HG02759 (cell line): ENCODE data around the gene LETM1.

Source experiments
- ATAC-seq: cut with Tn5 transposase; IDR thresholded peaks from one replicate; pipeline ENCODE4 v1.9.1; 2021; ENCODE audit warnings: mild to moderate bottlenecking, moderate library complexity; ENCODE audit not compliant: unreplicated experiment

LETM1 gene

GRCh38 chr4:1830234-1830633 is 25.7 kb downstream of the LETM1 start:
- no peak for ATAC-seq

- ATAC-seq, result no peak
Observed at GRCh38 chr4:1826531-1827350, 29.2 kb downstream of the LETM1 start.

GRCh38 chr4:1825326-1825725 is 30.6 kb downstream of the LETM1 start:
- no peak for ATAC-seq

- no peak for ATAC-seq
Observed at GRCh38 chr4:1824746-1825145, 31.2 kb downstream of the LETM1 start.

- no peak for ATAC-seq
Observed at GRCh38 chr4:1823545-1823932, 32.4 kb downstream of the LETM1 start.

GRCh38 chr4:1822568-1823544 is 33.1 kb downstream of the LETM1 start:
- ATAC-seq, result no peak

- ATAC-seq, result no peak
Observed at GRCh38 chr4:1821679-1822567, 34.0 kb downstream of the LETM1 start.

- ATAC-seq, result no peak
Observed at GRCh38 chr4:1819816-1820215, 36.1 kb downstream of the LETM1 start.

- ATAC-seq, result no peak
Observed at GRCh38 chr4:1819284-1819683, 36.7 kb downstream of the LETM1 start.

GRCh38 chr4:1815997-1816860 is 39.7 kb downstream of the LETM1 start:
- ATAC-seq, result no peak

GRCh38 chr4:1815096-1815996 is 40.6 kb downstream of the LETM1 start:
- no peak for ATAC-seq

GRCh38 chr4:1814453-1814852 is 41.5 kb downstream of the LETM1 start:
- ATAC-seq, result no peak

GRCh38 chr4:1813915-1814314 is 42.0 kb downstream of the LETM1 start:
- no peak for ATAC-seq

- no peak for ATAC-seq
Observed at GRCh38 chr4:1813231-1813630, 42.7 kb downstream of the LETM1 start.

GRCh38 chr4:1812720-1813119 is 43.2 kb downstream of the LETM1 start:
- no peak for ATAC-seq

- ATAC-seq, result no peak
Observed at GRCh38 chr4:1810765-1811164, 45.2 kb downstream of the LETM1 start.

- ATAC-seq, result peak; percentile 60
Observed at GRCh38 chr4:1809754-1810502, 46.0 kb downstream of the LETM1 start.
